Activated CD4-positive, alpha-beta T cell treated with anti-CD3 and anti-CD28 coated beads, Interleukin-2, Interleukin-6, amounts not matched to agents 100 ng/mL and 50 ng/mL, durations not matched to agents 16 hours and 8 hours (primary cell): ENCODE measurements around the gene MELK.

Source experiments
- DNase-seq: peaks from one replicate; pipeline ENCODE4 v3.0.0-alpha.2; 2020

Gene MELK

GRCh38 chr9:36584620-36585460 lies 12.1 kb downstream of the MELK start:
- DNase-seq, result no peak

GRCh38 chr9:36590231-36590630 lies 17.5 kb downstream of the MELK start:
- no peak for DNase-seq

GRCh38 chr9:36592801-36593583 lies 20.3 kb downstream of the MELK start:
- DNase-seq, result no peak

GRCh38 chr9:36594213-36594612 lies 21.5 kb downstream of the MELK start:
- no peak for DNase-seq

- DNase-seq, result peak; percentile 23
Measured at GRCh38 chr9:36597412-36598178, 24.9 kb downstream of the MELK start.

GRCh38 chr9:36598273-36598672 lies 25.6 kb downstream of the MELK start:
- no peak for DNase-seq

- DNase-seq, result no peak
Measured at GRCh38 chr9:36603006-36603405, 30.3 kb downstream of the MELK start.

GRCh38 chr9:36609306-36609705 lies 36.6 kb downstream of the MELK start:
- DNase-seq, result no peak

GRCh38 chr9:36622121-36622520 lies 49.4 kb downstream of the MELK start:
- DNase-seq, result no peak

- no peak for DNase-seq
Measured at GRCh38 chr9:36623280-36623679, 50.6 kb downstream of the MELK start.

- DNase-seq, result no peak
Measured at GRCh38 chr9:36625006-36625615, 52.4 kb downstream of the MELK start.

GRCh38 chr9:36632892-36633291 lies 60.2 kb downstream of the MELK start:
- peak; percentile 7 for DNase-seq

GRCh38 chr9:36637491-36638270 lies 65.0 kb downstream of the MELK start:
- DNase-seq, result no peak

GRCh38 chr9:36640771-36641381 lies 68.2 kb downstream of the MELK start:
- DNase-seq, result no peak

- DNase-seq, result no peak
Measured at GRCh38 chr9:36642817-36643216, 70.1 kb downstream of the MELK start.

GRCh38 chr9:36656842-36657241 lies 84.1 kb downstream of the MELK start:
- DNase-seq, result no peak

- no peak for DNase-seq
Measured at GRCh38 chr9:36659500-36659899, 86.8 kb downstream of the MELK start.

- no peak for DNase-seq
Measured at GRCh38 chr9:36664806-36665205, 92.1 kb downstream of the MELK start.

- DNase-seq, result no peak
Measured at GRCh38 chr9:36665387-36665786, 92.7 kb downstream of the MELK start.

GRCh38 chr9:36665921-36666431 lies 93.3 kb downstream of the MELK start:
- no peak for DNase-seq

GRCh38 chr9:36671561-36671960 lies 98.9 kb downstream of the MELK start:
- no peak for DNase-seq
